GM23338 (cell line): Measurements from ENCODE around the gene SNX9. TPM values are rescaled to one million over a fixed set of nuclear protein-coding genes. Genes with fewer than 3 reads are reported as not detected.
"Not testable (repeated sequence)": the region's sequence is repeated elsewhere in the genome, so short reads cannot be mapped to it uniquely, and the experiment has no call there.

Experiments used
- ATAC-seq: fragments of 200-7000 bp; cut with Tn5 transposase; 3 replicates; pipeline ENCODE4 v1.9.1; 2020
- DNase-seq: peaks from one replicate; pipeline ENCODE4 v3.0.0-alpha.2; 2015; ENCODE audit warnings: low spot score
- H2AFZ ChIP-seq: fragments of 200-600 bp; sonication (generic); 2 replicates; pipeline ENCODE4 v1.8.0; 2016; ENCODE audit warnings: antibody characterized with exemption, mild to moderate bottlenecking, moderate library complexity
- H3F3A ChIP-seq: fragments of 200-600 bp; sonication (generic); replicated peaks from 2 replicates; pipeline ENCODE4 v1.8.0; 2017; ENCODE audit warnings: antibody characterized with exemption, mixed run types, low read depth
- H3K27ac ChIP-seq: fragments of 200-600 bp; sonication (generic); 2 replicates; pipeline ENCODE4 v1.6.1; 2016; ENCODE audit warnings: low read depth
- H3K27me3 ChIP-seq: fragments of 200-600 bp; sonication (generic); 2 replicates; pipeline ENCODE4 v1.8.0; 2016; ENCODE audit warnings: mild to moderate bottlenecking, mixed run types, moderate library complexity; ENCODE audit not compliant: insufficient read depth
- H3K36me3 ChIP-seq: fragments of 200-600 bp; sonication (generic); 2 replicates; pipeline ENCODE4 v1.8.0; 2016; ENCODE audit warnings: mild to moderate bottlenecking; ENCODE audit not compliant: insufficient read depth
- H3K4me1 ChIP-seq: fragments of 200-600 bp; sonication (generic); 2 replicates; pipeline ENCODE4 v1.8.0; 2016; ENCODE audit warnings: mild to moderate bottlenecking, moderate library complexity; ENCODE audit not compliant: insufficient read depth
- H3K4me2 ChIP-seq: fragments of 200-600 bp; sonication (generic); 2 replicates; pipeline ENCODE4 v1.7.1; 2017; ENCODE audit warnings: mixed run types
- H3K4me3 ChIP-seq: fragments of 200-600 bp; sonication (generic); 2 replicates; pipeline ENCODE4 v1.6.1; 2016; ENCODE audit warnings: mixed run types
- H3K79me2 ChIP-seq: fragments of 200-600 bp; sonication (generic); replicated peaks from 2 replicates; pipeline ENCODE4 v1.8.0; 2017; ENCODE audit warnings: mild to moderate bottlenecking; ENCODE audit not compliant: insufficient read depth
- H3K9me2 ChIP-seq: fragments of 200-600 bp; sonication (generic); 2 replicates; pipeline ENCODE4 v1.8.0; 2017; ENCODE audit not compliant: insufficient read depth
- H4K20me1 ChIP-seq: fragments of 200-600 bp; sonication (generic); replicated peaks from 2 replicates; pipeline ENCODE4 v1.8.0; 2017; ENCODE audit warnings: mild to moderate bottlenecking; ENCODE audit not compliant: insufficient read depth
- H3K27ac Mint-ChIP-seq: 2 replicates; pipeline ENCODE4 v1.8.0; 2020; ENCODE audit warnings: inconsistent platforms, mild to moderate bottlenecking, moderate library complexity, mixed read lengths
- H3K27me3 Mint-ChIP-seq: 3 replicates; pipeline ENCODE4 v1.8.0; 2022; ENCODE audit warnings: low read depth, mild to moderate bottlenecking, moderate library complexity, mixed read lengths, inconsistent platforms; ENCODE audit not compliant: insufficient read depth, poor library complexity
- H3K36me3 Mint-ChIP-seq: 3 replicates; pipeline ENCODE4 v1.8.0; 2021; ENCODE audit warnings: low read depth, mild to moderate bottlenecking, inconsistent platforms, moderate library complexity, mixed read lengths
- H3K4me1 Mint-ChIP-seq: 3 replicates; pipeline ENCODE4 v1.8.0; 2020; ENCODE audit warnings: mild to moderate bottlenecking, inconsistent platforms, mixed read lengths
- H3K4me3 Mint-ChIP-seq: 3 replicates; pipeline ENCODE4 v1.8.0; 2021; ENCODE audit warnings: moderate library complexity, mild to moderate bottlenecking, inconsistent platforms, mixed read lengths
- H3K9me3 Mint-ChIP-seq: 3 replicates; pipeline ENCODE4 v1.8.0; 2020; ENCODE audit warnings: moderate library complexity, mild to moderate bottlenecking, inconsistent platforms, mixed read lengths
- CREB1 ChIP-seq: fragments of 250-450 bp; sonication (Bioruptor Pico); IDR thresholded peaks from 2 replicates; pipeline ENCODE4 v1.5.0; 2020; ENCODE audit warnings: low read depth, mild to moderate bottlenecking, moderate library complexity
- CTCF ChIP-seq, 2 experiments: fragments of 200-600 bp in 1 of 2; sonication (generic) in 1 of 2; conservative IDR thresholded peaks; 2 replicates each; pipeline versions ENCODE4 v1.5.1 to v1.6.1; 2016 to 2017; ENCODE audit warnings: antibody characterized with exemption in 2 of 2, low read depth in 2 of 2, mild to moderate bottlenecking in 2 of 2, moderate library complexity in 1 of 2
- ETS1 ChIP-seq: IDR thresholded peaks from 2 replicates; pipeline ENCODE4 v1.6.1; 2016; ENCODE audit warnings: antibody characterized with exemption
- EZH2phosphoT487 ChIP-seq: fragments of 200-600 bp; sonication (generic); IDR thresholded peaks from one replicate; pipeline ENCODE4 v1.8.1; 2018; ENCODE audit warnings: antibody characterized with exemption; ENCODE audit not compliant: unreplicated experiment
- JUNB ChIP-seq: IDR thresholded peaks from one replicate; pipeline ENCODE4 v1.6.1; 2016; ENCODE audit warnings: antibody characterized with exemption; ENCODE audit not compliant: unreplicated experiment
- NANOG ChIP-seq: IDR thresholded peaks from 2 replicates; pipeline ENCODE4 v1.6.1; 2016; ENCODE audit warnings: antibody characterized with exemption, borderline replicate concordance
- POLR2AphosphoS5 ChIP-seq: IDR thresholded peaks from 2 replicates; pipeline ENCODE4 v1.6.1; 2016; ENCODE audit warnings: antibody characterized with exemption, low read depth
- STAT1 ChIP-seq: IDR thresholded peaks from one replicate; pipeline ENCODE4 v1.6.1; 2016; ENCODE audit warnings: antibody characterized with exemption; ENCODE audit not compliant: unreplicated experiment
- ZNF114 ChIP-seq: fragments of 250-450 bp; sonication (Bioruptor Pico); IDR thresholded peaks from 2 replicates; pipeline ENCODE4 v1.5.0; 2020; ENCODE audit warnings: mild to moderate bottlenecking, moderate library complexity
- ZNF462 ChIP-seq: fragments of 250-450 bp; sonication (Bioruptor Pico); IDR thresholded peaks from 2 replicates; pipeline ENCODE4 v1.5.0; 2020; ENCODE audit warnings: mild to moderate bottlenecking, moderate library complexity
- polyA plus RNA-seq: library from polyadenylated mRNA; unstranded; fragments of >200 nt; fragmentation: Nextera tagmentation; extraction: Ambion mirVana; gene quantifications from 2 replicates; pipeline ENCODE4 v1.2.1, GENCODE V29; 2016
- total RNA-seq: library from RNA; depleted of rRNA; stranded (reverse); fragments of >200 nt; shearing (Covaris generic); gene quantifications from 2 replicates; pipeline ENCODE4 v1.2.3, GENCODE V29; 2014

SNX9 gene
- total and polyA plus RNA-seq, 2 experiments from 2014 or later, result 18.4 to 23.3 TPM

GRCh38 chr6:157844196-157844595, 21.1 kb downstream of the SNX9 start:
- not testable (repeated sequence) for H3K27ac Mint-ChIP-seq, H3K9me3 Mint-ChIP-seq, H3K27me3 ChIP-seq, H3K4me3 Mint-ChIP-seq, DNase-seq, H3K36me3 ChIP-seq, H3K4me3 ChIP-seq, ATAC-seq, H3K4me2 ChIP-seq, H3K27me3 Mint-ChIP-seq, H2AFZ ChIP-seq, H3K36me3 Mint-ChIP-seq, H3K9me2 ChIP-seq, H3K27ac ChIP-seq, H3F3A ChIP-seq
- Histone ChIP-seq H4K20me1 (peaks cover 24% of the 10 kb centered on the region), H3K79me2 (peaks cover 98% of the 10 kb centered on the region), H3K4me1 (peaks cover 47% of the 10 kb centered on the region)
- H3K4me1 Mint-ChIP-seq, result peaks cover 68% of the 10 kb centered on the region

- H3K4me1 Mint-ChIP-seq, result peaks cover 69% of the 10 kb centered on the region
- no peak overlapping the region for H3K4me3 ChIP-seq
- peaks cover 100% of the 10 kb centered on the region for H3K79me2 ChIP-seq
- no peak overlapping the region for H3K27ac ChIP-seq
- peaks cover 6% of the 10 kb centered on the region for H3K27me3 Mint-ChIP-seq
- no peak for DNase-seq
- H4K20me1 ChIP-seq, result peaks cover 34% of the 10 kb centered on the region
- H2AFZ ChIP-seq, result no peak overlapping the region
- H3K9me2 ChIP-seq, result no peaks in the 10 kb centered on the region
- no peak overlapping the region for H3K27ac Mint-ChIP-seq
- H3K4me1 ChIP-seq, result peaks cover 49% of the 10 kb centered on the region
- no peaks in the 10 kb centered on the region for H3K36me3 ChIP-seq
- ATAC-seq, result peak; percentile 30
- 0 out of 2 replicates have a peak overlapping the region, but pooled peaks have one; percentile 47 for H3K4me2 ChIP-seq
- H3K27me3 ChIP-seq, result no peaks in the 10 kb centered on the region
- H3K9me3 Mint-ChIP-seq, result no peaks in the 10 kb centered on the region
- H3K4me3 Mint-ChIP-seq, result no peak overlapping the region
- no peaks in the 10 kb centered on the region for H3F3A ChIP-seq
- no peaks in the 10 kb centered on the region; the same call in 2 of the 3 replicates for H3K36me3 Mint-ChIP-seq
- TF ChIP-seq POLR2AphosphoS5 (no peak), CTCF (conservative IDR thresholded peaks at IDR 0.05; ENCODE audit: low read depth in 2 of 2) (no peak), JUNB (no peak), ETS1 (no peak), NANOG (no peak), STAT1 (no peak), ZNF114 (no peak), ZNF462 (no peak), CREB1 (CRISPR knock-in tag) (no peak), EZH2phosphoT487 (no peak)
Observed at GRCh38 chr6:157845493-157846259, 22.6 kb downstream of the SNX9 start.
